HG03060 (cell line): ENCODE measurements around the gene ZNF438.
"Not testable (repeated sequence)": the region's sequence is repeated elsewhere in the genome, so short reads cannot be mapped to it uniquely, and the experiment has no call there.

Experiments
- ATAC-seq: cut with Tn5 transposase; IDR thresholded peaks from one replicate; pipeline ENCODE4 v1.9.1; 2021; ENCODE audit warnings: low read depth, moderate number of reproducible peaks; ENCODE audit not compliant: unreplicated experiment

ZNF438 gene

DNA sequence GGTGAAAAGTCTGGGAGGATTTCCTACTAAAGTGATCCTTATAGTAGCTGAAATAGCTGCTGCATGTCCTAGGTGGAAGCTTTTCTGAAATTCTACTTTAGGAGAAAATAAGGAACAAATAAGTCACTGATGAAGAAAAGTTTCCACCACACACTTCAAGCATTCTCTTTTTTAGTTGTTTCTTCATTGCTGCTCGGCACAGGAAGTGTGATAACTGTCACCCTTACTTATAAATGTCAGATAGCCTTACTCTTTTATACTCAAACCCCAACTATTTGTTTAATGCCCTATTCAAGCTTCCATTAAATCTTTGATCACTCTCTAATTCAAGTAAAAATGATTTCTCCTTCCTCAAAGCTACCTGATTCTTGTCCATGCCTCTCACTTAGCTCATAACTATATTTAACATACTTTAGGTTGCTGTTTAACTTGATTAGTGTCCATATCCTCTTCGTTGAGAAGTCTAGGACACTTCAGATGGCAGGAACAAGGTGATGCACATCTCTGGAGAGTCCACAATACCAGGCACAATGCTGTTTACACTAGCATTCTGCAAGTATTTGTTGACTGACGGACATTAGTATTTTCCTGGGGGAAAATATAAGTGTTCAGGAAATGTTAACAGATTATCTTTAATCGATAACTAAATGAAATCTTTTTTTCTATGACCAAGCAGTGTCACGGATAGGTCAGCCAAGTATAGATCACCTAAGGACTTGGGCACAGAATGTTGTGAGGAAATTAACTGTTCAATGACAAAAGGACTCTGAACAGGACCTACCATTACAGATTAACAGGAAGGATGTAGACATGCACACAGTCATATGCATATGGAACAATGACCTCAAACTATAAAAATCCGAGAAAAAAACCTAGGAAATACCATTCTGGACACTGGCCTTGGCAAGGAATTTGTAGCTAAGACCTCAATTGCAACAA is 67.4 kb downstream of the ZNF438 start:
- ATAC-seq: no peak

DNA sequence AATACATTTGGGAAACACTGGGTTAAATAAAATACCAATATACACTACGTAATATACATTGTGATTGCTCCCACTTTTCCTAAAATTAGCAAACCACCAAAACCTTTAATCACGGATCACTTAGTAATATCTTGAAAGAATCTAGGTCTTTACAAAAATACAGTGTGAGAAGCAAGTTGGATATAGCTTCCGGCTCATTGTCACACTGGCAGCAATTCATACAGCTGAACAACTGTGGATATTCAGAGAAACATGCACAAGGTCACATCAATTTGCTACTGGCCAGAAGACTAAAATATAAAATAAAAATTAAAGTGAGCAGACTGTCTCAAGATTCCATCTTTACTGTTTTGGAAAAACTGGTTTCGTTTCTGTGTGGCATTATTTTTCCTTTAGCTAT is 69.1 kb downstream of the ZNF438 start:
- no peak for ATAC-seq

DNA sequence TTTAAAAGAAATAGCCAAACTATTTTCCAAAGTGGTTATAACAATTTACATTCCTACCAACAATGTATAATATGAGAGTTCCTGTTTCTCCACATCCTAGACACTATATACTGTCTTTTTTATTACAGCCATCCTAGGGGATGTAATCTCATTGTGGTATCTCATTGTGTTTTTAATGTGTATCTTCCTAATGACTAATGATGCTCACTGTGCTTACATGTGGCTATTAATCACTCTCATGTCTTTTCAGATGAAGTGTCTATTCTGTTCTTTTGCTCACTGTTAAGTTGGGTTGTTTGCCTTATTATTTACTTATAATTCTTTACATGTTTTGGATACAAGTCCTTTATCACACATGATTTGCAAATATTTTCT is 71.8 kb downstream of the ZNF438 start:
- no peak for ATAC-seq

DNA sequence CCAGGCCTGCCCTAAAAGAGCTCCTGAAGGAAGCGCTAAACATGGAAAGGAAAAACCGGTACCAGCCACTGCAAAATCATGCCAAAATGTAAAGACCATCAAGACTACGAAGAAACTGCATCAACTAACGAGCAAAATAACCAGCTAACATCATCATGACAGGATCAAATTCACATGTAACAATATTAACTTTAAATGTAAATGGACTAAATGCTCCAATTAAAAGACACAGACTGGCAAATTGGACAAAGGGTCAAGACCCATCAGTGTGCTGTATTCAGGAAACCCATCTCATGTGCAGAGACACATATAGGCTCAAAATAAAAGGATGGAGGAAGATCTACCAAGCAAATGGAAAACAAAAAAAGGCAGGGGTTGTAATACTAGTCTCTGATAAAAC is 82.4 kb downstream of the ZNF438 start:
- ATAC-seq: not testable (repeated sequence)

DNA sequence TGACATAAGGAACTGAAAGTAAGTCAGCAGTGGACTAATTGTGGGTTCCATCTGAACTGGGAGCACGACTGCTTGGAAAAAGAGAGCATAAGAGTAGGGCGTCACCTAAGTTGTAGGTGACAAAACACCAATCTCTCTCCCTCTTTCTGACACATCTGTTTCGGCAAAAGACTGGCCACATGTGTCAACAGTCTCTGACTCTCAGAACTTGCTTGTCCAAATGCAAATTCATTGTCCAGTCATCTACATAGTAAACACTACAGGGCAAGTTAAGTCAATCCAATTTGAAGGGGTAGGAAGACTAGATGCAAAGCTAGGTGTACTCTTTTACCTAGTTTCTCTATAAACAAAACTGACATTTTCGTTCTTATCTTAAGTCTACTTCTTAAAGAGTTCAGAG is 87.7 kb downstream of the ZNF438 start:
- ATAC-seq: no peak

DNA sequence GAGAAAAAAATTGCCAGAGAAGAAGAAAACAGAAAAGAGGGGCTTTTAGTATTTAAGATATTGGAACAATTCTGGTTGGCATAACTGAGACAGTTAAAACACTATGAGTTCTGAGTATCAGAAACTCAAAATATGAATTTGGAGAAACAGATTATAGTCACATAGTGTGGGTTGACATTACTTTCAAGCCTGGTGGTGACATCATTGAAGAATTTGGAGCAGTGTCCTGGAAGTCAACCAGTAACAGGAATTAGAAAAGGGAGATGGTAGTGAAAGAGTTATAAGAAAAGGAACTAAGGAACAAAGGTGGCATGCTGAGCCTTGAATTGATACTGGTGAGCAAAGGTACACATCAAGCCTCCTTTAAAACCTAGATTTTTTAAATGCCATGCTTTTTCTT is 88.2 kb downstream of the ZNF438 start:
- no peak for ATAC-seq

DNA sequence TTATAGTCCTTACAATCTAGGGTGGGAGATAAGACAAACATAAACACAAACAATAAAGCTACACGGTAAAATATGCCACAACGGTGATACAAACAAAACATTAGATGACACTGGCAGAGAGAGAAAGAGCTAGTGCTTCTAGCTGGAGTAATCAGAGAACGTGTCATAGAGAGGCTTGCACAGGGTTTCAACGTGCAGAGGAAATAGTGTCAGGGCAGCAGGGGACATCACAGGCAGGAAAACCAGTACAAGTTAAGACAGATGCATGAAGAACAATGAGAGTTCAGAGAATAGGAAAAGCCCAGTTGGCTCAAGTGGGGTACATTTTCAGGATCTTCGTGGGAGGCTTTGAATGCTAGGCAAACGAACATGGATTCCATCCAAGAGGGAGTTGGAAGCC is 91.4 kb downstream of the ZNF438 start:
- no peak for ATAC-seq

DNA sequence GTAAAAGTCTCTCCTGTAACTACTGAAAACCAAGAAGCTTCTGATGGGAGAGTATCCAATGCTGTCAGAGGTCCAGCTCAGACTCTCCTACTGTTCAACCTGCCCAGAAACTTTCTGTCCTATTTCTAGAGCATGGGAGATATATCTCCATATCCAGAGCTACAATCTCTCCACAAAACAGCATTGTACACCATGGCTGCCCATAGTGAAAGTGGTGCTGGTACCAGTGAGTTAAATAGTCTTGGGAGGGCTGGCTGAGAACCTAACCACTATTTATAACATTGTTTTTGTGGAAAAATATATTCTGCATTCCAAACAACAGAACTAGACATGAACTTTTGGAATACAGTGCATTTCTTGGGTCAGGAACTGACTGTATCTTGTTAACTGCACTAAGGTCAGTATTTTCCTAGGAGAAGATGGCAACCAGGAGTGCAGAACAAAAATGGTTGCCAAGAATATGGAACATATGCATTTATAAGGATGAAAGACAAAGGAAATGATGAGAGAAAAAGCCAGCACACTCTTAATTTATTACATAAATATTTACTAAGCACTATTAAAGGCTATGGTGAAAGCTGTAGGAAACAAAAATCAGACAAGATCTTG is 91.9 kb downstream of the ZNF438 start:
- ATAC-seq: no peak

DNA sequence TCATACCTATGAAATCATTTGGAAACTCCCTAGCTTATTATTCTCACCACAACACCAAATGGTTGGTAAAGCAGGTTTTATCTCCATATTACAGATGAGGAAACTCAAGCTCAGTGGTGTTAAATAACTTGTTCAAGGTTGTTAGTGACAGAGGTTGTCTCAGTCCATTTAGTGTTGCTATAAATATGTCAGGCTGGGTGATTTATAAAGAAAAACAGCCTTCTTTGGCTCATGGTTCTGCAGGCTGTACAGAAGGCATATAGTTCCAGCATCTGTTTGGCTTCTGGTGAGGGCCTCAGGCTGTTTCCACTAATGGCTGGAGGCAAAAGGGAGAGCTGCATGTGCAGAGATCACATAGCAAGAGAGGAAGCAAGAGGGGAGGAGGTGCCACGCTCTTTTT is 96.6 kb downstream of the ZNF438 start:
- ATAC-seq: no peak

DNA sequence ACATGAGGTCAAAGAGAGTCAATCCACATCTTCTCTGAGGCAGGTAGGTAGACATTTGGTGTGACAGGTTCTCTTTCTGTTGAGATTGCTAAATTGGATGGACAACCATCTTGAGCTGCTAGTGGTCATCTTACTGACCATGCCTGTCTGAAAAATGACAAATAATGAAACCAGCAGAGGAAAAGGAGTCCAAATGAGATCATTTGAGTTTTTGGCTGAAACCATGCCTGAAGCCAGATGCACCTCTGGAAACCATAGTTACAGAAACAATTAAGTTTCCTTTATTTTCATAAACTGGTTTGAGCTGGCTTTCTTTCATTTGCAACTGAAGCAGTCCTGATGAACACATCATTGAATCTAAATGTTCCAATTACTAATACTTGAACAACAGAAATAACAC is 100.6 kb downstream of the ZNF438 start:
- no peak for ATAC-seq

DNA sequence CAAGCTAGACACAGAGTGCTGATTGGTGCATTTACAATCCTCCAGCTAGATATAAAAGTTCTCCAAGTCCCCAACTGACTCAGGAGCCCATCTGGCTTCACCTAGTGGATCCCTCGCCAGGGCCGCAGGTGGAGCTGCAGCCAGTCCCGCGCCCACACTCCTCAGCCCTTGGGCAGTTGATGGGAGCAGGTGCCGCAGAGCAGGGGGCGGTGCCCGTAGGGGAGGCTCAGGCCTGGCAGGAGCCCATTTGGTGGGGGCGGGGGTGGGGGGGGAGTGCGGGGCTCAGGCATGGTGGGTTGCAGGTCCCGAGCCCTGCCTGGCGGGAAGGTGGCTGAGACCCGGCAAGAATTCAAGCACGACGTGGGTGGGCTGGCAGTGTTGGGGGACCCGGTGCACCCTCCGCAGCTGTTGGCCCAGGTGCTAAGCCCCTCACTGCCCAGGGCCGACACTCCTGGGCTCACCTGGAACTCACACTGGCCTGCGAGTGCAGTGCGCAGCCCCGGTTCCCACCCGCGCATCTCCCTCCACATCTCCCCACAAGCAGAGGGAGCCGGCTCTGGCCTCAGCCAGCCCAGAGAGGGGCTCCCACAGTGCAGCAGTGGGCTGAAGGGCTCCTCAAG is 101.7 kb downstream of the ZNF438 start:
- no peak for ATAC-seq

DNA sequence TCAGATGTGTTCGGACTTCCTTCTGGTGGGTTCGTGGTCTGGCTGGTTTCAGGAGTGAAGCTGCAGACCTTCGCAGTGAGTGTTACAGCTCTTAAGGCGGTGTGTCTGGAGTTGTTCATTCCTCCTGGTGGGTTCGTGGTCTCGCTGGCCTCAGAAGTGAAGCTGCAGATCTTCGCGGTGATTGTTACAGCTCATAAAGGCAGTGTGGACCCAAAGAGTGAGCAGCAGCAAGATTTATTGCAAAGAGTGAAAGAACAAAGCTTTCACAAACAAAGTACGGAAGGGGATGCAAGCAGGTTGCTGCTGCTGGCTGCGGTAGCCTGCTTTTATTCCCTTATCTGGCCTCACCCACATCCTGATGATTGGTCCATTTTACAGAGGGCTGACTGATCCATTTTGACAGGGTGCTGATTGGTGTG is 102.3 kb downstream of the ZNF438 start:
- not testable (repeated sequence) for ATAC-seq

DNA sequence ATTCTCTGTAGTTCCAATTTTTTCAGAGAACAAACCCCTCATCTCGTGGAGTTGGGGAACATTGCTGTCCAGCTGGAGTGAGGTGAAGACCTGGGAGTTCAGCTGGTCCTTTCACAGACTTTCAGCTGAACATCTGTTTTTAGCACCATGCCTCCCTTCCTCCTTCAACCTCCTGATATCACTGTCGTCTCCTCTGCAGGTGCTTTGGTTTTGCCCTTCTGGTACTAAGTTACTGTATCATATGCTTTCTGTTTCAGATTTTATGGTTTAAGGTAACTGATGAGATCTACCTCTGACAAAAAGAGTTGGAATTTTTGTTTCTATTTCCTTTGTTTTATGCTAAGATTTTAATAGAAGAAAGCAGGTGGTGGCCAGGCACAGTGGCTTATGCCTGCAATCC is 102.9 kb downstream of the ZNF438 start:
- no peak for ATAC-seq

DNA sequence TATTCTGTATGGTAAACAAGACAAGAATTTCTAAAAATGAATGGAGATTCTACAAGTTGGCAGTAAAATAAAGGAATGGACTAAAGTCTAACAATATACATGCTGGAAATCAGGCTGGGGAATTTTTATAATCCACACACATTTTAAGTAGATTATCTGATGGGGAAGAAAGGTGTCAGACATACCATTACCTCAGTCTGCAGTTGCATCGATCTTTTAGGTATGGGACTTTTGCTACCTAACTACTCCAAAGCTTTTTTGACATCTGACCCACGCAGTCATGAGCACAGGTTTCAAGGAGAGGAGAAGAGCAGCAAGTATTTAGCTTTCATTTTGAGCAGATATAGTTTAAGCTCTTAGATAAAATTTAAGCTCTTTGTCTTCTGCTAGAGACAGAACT is 113.0 kb downstream of the ZNF438 start:
- ATAC-seq: no peak

DNA sequence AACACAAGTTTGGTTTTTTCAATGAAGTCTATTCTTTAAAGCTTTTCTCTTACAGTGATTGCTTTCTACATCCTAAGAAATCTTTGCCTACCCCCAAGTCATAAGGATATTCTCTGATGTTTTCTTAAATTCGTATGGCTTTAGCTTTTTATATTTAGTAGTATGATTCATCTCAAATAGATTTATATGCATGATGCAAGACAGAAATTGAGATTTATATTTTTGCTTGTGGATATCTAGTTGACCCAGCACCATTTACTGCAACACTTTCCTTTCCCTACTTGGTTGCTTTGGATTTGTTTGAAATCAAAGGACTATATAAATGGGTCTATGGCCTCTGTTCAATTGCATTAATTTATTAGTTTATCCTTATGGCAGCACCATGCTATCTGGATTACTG is 113.9 kb downstream of the ZNF438 start:
- ATAC-seq: no peak

DNA sequence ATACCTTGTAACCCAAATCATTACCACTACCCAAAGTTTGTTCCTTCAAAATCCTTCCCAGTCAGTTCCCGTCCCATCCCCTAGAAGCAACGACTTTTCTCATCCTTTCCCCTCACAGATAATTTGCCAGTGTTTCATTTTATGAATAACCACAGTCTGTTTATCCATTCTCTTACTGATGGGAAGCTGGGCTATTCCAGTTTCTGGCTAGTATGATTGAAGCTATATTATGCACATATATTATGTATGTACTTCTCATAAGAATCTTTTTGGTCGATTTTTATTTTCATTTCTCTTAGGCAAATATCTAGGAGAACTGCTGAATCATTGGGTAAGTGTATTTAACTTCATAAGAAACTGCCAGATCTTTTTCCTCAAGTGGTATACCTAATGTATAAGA is 114.6 kb downstream of the ZNF438 start:
- ATAC-seq: no peak

DNA sequence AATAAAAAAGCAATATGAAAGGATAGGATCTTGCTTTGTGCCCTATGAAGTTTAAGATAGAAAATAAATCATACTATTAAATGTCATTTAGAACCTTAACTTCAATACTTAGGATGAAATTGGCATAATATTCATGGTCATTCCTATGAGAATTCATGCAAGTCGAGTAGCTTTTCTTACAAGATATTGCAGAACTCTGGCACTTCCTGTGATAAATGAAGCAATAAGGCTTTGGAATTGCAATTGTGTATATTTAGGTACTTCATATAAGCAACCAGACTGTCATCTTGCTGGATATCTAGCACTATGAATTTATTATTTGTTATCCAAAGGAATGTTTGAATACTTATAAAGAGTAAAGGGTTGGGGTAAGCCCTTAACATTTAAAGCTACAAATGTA is 116.5 kb downstream of the ZNF438 start:
- no peak for ATAC-seq

DNA sequence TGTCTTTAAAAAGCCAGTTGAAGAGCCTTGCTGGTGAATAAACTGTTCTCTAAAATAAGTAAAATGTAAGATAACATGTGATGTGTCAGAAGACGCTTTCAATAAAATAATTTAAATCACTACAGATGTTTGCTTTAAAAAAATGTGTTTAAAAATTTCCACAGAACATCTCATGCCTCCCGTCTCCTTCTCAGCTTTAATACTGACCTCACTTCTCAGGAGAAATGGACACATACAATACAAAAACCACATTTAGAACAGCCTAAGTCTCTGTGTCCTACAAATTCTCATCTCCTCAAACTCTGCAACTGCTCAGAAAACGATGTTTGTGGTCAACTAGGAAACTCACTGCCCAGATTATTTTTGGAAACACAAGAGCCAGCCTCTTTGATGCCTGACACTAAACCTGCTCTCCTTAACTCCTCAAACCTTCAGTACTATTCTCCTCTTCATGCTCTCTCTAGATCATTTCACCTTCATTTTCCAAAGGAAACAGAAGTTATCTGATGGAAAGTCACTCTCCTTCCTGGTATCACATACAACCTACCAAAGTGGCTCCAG is 120.3 kb downstream of the ZNF438 start:
- ATAC-seq: no peak

DNA sequence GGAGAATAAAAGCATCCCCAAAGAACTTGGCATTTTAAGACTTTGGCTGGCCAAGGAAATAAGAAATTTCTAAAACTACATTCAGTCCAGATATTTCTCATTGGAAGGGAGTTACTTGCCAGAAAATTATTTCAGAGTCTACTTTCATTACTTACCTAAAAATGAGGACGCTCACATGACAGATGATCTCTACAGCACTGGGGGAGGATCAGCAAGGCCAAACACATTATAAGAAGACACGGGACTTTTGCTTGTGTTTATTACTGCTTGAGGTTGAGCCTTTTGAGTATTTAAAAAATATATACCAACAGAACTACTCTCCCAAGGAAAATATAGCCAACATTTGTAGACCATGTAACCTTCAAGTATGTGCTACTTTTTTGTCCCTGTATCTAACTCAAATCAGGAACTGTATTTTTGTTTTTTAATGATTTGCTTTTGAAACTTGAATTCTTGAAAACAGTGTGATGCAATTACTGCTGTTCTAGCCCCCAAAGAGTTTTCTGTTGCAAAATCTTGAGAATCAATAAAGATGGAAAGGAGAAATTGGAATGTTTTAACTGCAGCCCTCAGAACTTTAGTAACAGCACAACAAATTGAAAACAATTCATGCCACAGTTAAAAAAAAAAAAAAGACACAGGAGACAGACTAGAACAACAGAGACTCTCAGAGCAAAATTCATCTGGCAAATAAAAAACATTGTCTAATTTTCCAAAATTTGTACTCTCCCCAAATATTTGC is 128.1 kb downstream of the ZNF438 start:
- ATAC-seq: no peak

DNA sequence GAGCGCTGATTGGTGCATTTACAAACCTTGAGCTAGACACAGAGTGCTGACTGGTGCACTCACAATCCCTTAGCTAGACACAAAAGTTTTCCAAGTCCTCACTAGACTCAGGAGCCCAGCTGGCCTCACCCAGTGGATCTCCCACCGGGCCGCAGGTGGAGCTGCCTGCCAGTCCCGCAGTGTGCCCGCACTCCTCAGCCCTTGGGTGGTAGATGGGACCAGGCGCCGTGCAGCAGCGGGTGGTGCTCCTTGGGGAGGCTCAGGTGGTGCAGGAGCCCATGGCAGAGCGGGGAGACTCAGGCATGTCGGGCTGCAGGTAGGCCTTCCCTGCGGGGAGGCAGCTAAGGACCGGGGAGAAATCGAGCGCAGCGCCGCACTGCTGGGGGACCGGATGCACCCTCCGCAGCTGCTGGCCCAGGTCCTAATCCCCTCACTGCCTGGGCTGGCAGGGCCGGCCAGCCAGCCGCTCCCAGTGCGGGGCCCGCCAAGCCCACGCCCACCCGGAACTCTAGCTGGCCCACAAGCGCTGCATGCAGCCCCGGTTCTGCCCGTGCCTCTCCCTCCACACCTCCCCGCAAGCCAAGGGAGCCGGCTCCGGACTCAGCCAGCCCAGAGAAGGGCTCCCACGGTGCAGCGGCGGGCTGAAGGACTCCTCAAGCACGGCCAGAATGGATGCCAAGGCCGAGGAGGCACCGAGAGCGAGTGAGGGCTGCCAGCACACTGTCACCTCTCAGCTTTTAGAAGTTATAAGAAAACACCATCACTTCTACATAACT is 128.9 kb downstream of the ZNF438 start:
- ATAC-seq: no peak
